ENCODE measurements around the gene RNF212B. TPM values are rescaled to one million over a fixed set of nuclear protein-coding genes. Genes with fewer than 3 reads are reported as not detected.
"Not testable (repeated sequence)": the region's sequence is repeated elsewhere in the genome, so short reads cannot be mapped to it uniquely, and the experiment has no call there.

The RNF212B gene
- polyA plus RNA-seq, 1 donor from 2014 or later = not detected

GRCh38 chr14:23240661-23241060, 2.9 kb downstream of the RNF212B start:
- H3K79me2 ChIP-seq (replicated peaks; ENCODE audit: insufficient read depth, low read length) = no peaks in the 10 kb centered on the region
- no peaks in the 10 kb centered on the region for H3K27me3 ChIP-seq (ENCODE audit: insufficient read depth, low read depth, low read length)
- no peak overlapping the region for H3K27ac ChIP-seq (ENCODE audit: low read length)
- no peaks in the 10 kb centered on the region for H3F3A ChIP-seq (ENCODE audit: insufficient read depth, low read length, poor library complexity, severe bottlenecking)
- no peak for TF ChIP-seq CTCF (IDR thresholded peaks at IDR 0.05; ENCODE audit: poor library complexity, severe bottlenecking)
- no peak for TF ChIP-seq EZH2 (IDR thresholded peaks at IDR 0.05; ENCODE audit: borderline replicate concordance, insufficient read depth, low read length, poor library complexity, severe bottlenecking)
- TF ChIP-seq MXI1 (conservative IDR thresholded peaks at IDR 0.05; ENCODE audit: poor library complexity, severe bottlenecking) = no peak
- TF ChIP-seq RAD21 (conservative IDR thresholded peaks at IDR 0.05) = no peak
- no peak for TF ChIP-seq SMC3 (conservative IDR thresholded peaks at IDR 0.05; ENCODE audit: poor library complexity)
- no peak for TF ChIP-seq TAF1 (IDR thresholded peaks at IDR 0.05; ENCODE audit: low read depth)
- TF ChIP-seq REST (IDR thresholded peaks at IDR 0.05; ENCODE audit: borderline replicate concordance) = no peak
- TF ChIP-seq EP300 (conservative IDR thresholded peaks at IDR 0.05; ENCODE audit: poor library complexity, severe bottlenecking) = no peak
- TF ChIP-seq POLR2AphosphoS5 (IDR thresholded peaks at IDR 0.05) = no peak
- no peaks in the 10 kb centered on the region for H3K9me2 ChIP-seq (ENCODE audit: insufficient read depth, low read length)
- H4K20me1 ChIP-seq (ENCODE audit: insufficient read depth) = no peaks in the 10 kb centered on the region
- no peaks in the 10 kb centered on the region for H3K36me3 ChIP-seq (ENCODE audit: insufficient read depth, low read length)
- no peak overlapping the region for H3K4me2 ChIP-seq (ENCODE audit: low read length)
- H3K4me3 ChIP-seq (ENCODE audit: low read length) = no peak overlapping the region
- no peak overlapping the region for H3K9ac ChIP-seq (ENCODE audit: low read length)
- no peaks in the 10 kb centered on the region for H3K9me3 ChIP-seq (ENCODE audit: low read length)
- no peak overlapping the region for H2AFZ ChIP-seq (ENCODE audit: low read depth, low read length)

GRCh38 chr14:23241061-23241715, 3.5 kb downstream of the RNF212B start:
- H3K9ac ChIP-seq (ENCODE audit: low read length); H3K27me3 ChIP-seq (ENCODE audit: insufficient read depth, low read depth, low read length); H3K9me2 ChIP-seq (ENCODE audit: insufficient read depth, low read length); H4K20me1 ChIP-seq (ENCODE audit: insufficient read depth); H3K4me2 ChIP-seq (ENCODE audit: low read length); H3K79me2 ChIP-seq (replicated peaks; ENCODE audit: insufficient read depth, low read length); H3K27ac ChIP-seq (ENCODE audit: low read length); H3K4me3 ChIP-seq (ENCODE audit: low read length); H3K9me3 ChIP-seq (ENCODE audit: low read length); H3F3A ChIP-seq (ENCODE audit: insufficient read depth, low read length, poor library complexity, severe bottlenecking); H3K36me3 ChIP-seq (ENCODE audit: insufficient read depth, low read length); H2AFZ ChIP-seq (ENCODE audit: low read depth, low read length): not testable (repeated sequence)

GRCh38 chr14:23242076-23242475, 4.3 kb downstream of the RNF212B start:
- Histone ChIP-seq H3F3A (ENCODE audit: insufficient read depth, low read length, poor library complexity, severe bottlenecking) (no peaks in the 10 kb centered on the region), H3K9me2 (ENCODE audit: insufficient read depth, low read length) (no peaks in the 10 kb centered on the region), H3K36me3 (ENCODE audit: insufficient read depth, low read length) (no peaks in the 10 kb centered on the region), H2AFZ (ENCODE audit: low read depth, low read length) (no peak overlapping the region), H3K27ac (ENCODE audit: low read length) (no peak overlapping the region), H3K4me2 (ENCODE audit: low read length) (no peak overlapping the region), H4K20me1 (ENCODE audit: insufficient read depth) (no peaks in the 10 kb centered on the region), H3K27me3 (ENCODE audit: insufficient read depth, low read depth, low read length) (no peaks in the 10 kb centered on the region), H3K4me3 (ENCODE audit: low read length) (no peak overlapping the region), H3K9me3 (ENCODE audit: low read length) (no peaks in the 10 kb centered on the region), H3K9ac (ENCODE audit: low read length) (no peak overlapping the region), H3K79me2 (replicated peaks; ENCODE audit: insufficient read depth, low read length) (no peaks in the 10 kb centered on the region)
- no peak for TF ChIP-seq EZH2 (IDR thresholded peaks at IDR 0.05; ENCODE audit: borderline replicate concordance, insufficient read depth, low read length, poor library complexity, severe bottlenecking)
- TF ChIP-seq POLR2AphosphoS5 (IDR thresholded peaks at IDR 0.05) = no peak
